ENCODE measurements around the gene MCM5. TPM values are rescaled to one million over a fixed set of nuclear protein-coding genes. Genes with fewer than 3 reads are reported as not detected.

Gene MCM5
- total and polyA plus RNA-seq, 2 donors from 2014 or later = 10.2 to 26.4 TPM

DNA sequence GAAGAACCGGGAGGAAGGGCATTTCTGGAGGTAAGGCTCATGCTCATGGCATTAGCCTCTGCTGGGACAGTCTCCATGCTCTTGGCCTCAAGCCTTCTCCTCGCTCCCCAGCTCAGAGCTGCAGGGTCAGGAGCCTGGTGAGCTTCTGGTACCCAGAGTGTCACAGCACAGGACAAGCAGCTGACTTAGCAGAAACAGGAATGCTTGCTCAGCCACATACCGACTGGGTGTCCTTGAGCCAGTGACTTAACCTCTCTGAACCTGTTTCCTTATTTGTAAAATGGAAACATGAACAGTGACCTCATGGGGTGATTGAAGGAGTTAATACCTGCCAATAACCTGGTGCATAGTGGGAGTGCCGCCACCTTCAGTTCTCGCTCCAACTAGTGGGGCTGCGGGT lies 72.5 kb downstream of the MCM5 start:
- DNase-seq = no peak
- TF ChIP-seq, protein P1, sequence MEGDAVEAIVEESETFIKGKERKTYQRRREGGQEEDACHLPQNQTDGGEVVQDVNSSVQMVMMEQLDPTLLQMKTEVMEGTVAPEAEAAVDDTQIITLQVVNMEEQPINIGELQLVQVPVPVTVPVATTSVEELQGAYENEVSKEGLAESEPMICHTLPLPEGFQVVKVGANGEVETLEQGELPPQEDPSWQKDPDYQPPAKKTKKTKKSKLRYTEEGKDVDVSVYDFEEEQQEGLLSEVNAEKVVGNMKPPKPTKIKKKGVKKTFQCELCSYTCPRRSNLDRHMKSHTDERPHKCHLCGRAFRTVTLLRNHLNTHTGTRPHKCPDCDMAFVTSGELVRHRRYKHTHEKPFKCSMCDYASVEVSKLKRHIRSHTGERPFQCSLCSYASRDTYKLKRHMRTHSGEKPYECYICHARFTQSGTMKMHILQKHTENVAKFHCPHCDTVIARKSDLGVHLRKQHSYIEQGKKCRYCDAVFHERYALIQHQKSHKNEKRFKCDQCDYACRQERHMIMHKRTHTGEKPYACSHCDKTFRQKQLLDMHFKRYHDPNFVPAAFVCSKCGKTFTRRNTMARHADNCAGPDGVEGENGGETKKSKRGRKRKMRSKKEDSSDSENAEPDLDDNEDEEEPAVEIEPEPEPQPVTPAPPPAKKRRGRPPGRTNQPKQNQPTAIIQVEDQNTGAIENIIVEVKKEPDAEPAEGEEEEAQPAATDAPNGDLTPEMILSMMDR (IDR thresholded peaks at IDR 0.05; ENCODE audit: borderline replicate concordance, extremely low read depth, insufficient read depth) = no peak
- Histone ChIP-seq H3K27ac (ENCODE audit: low read depth in 2 of 2, low read length in 2 of 2) (no peak overlapping the region), H3K9ac (ENCODE audit: low read length in 3 of 3) (no peak overlapping the region), H3K27me3 (ENCODE audit: control insufficient read depth, insufficient read depth, low read length) (no peaks in the 10 kb centered on the region), H3K9me3 (ENCODE audit: control insufficient read depth in 2 of 3, insufficient read depth in 1 of 3, low read length in 3 of 3) (no peaks in the 10 kb centered on the region), H3K4me1 (ENCODE audit: control insufficient read depth in 2 of 3, insufficient read depth in 2 of 3, low read depth in 1 of 3, low read length in 3 of 3) (peaks cover 0 to 5% (median 0%) of the 10 kb centered on the region in 3 donors), H3K36me3 (ENCODE audit: control insufficient read depth in 2 of 3, insufficient read depth in 3 of 3, low read length in 3 of 3) (no peaks in the 10 kb centered on the region), H3K4me3 (ENCODE audit: low read length in 3 of 3) (no peak overlapping the region)
- no peak for FAIRE-seq
- intact Hi-C loops (cut with DNase I) = no loop called here

DNA sequence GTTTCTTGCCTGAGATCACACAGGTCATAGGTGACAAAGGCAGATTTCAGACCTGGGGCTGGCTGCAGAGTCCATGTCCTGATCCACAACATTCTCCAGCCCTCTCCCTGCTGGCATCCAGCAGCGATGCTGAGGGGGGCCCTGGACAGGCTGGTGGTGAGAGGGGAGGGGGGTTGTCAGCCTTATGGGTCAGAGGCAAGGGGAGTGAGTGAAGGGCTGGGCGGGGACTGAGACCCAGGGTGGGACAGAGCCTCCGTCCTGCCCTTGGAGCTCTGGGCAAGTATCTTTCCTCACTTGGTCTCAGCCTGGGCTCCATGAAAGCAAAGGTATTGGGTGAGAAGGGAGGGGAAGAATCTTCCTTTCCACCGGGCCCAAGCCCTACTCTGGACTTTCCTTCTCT lies 74.0 kb downstream of the MCM5 start:
- Histone ChIP-seq H3K4me3 (ENCODE audit: low read length in 3 of 3) (no peak overlapping the region), H3K27me3 (ENCODE audit: control insufficient read depth, insufficient read depth, low read length) (no peaks in the 10 kb centered on the region), H3K9ac (ENCODE audit: low read length in 3 of 3) (no peak overlapping the region), H3K4me1 (ENCODE audit: control insufficient read depth in 2 of 3, insufficient read depth in 2 of 3, low read depth in 1 of 3, low read length in 3 of 3) (peaks cover 0 to 13% (median 7%) of the 10 kb centered on the region in 3 donors), H3K27ac (ENCODE audit: low read depth in 2 of 2, low read length in 2 of 2) (no peak overlapping the region), H3K9me3 (ENCODE audit: control insufficient read depth in 2 of 3, insufficient read depth in 1 of 3, low read length in 3 of 3) (no peaks in the 10 kb centered on the region), H3K36me3 (ENCODE audit: control insufficient read depth in 2 of 3, insufficient read depth in 3 of 3, low read length in 3 of 3) (no peaks in the 10 kb centered on the region)
- TF ChIP-seq, protein P1 (IDR thresholded peaks at IDR 0.05; ENCODE audit: borderline replicate concordance, extremely low read depth, insufficient read depth) = no peak
- FAIRE-seq = no peak
- no peak for DNase-seq
- intact Hi-C loops (cut with DNase I) = no loop called here

Other genes with a start within 250 kb of the MCM5 start
- 17.3 TPM for gene HMGXB4, start 142.6 kb upstream of the MCM5 start, total RNA-seq
- gene HMGXB4, start 142.6 kb upstream of the MCM5 start, polyA plus RNA-seq (ENCODE audit: insufficient read depth, low read depth, low replicate concordance) = 3.7 TPM
- gene TOM1, start 100.2 kb upstream of the MCM5 start, total RNA-seq = 68.2 TPM
- gene TOM1, start 100.2 kb upstream of the MCM5 start, polyA plus RNA-seq (ENCODE audit: insufficient read depth, low read depth, low replicate concordance) = 67.0 TPM
- 37.7 TPM for gene HMOX1, start 19.0 kb upstream of the MCM5 start, total RNA-seq
- 234 TPM for gene HMOX1, start 19.0 kb upstream of the MCM5 start, polyA plus RNA-seq (ENCODE audit: insufficient read depth, low read depth, low replicate concordance)
- gene RASD2, start 140.7 kb downstream of the MCM5 start, total RNA-seq = 3.4 TPM
- gene RASD2, start 140.7 kb downstream of the MCM5 start, polyA plus RNA-seq (ENCODE audit: insufficient read depth, low read depth, low replicate concordance) = 1.1 TPM
- gene MB, start 217.2 kb downstream of the MCM5 start, total RNA-seq = not detected
- gene MB, start 217.2 kb downstream of the MCM5 start, polyA plus RNA-seq (ENCODE audit: insufficient read depth, low read depth, low replicate concordance) = 0.84 TPM
- 30.2 TPM for gene APOL6, start 248.3 kb downstream of the MCM5 start, total RNA-seq
- gene APOL6, start 248.3 kb downstream of the MCM5 start, polyA plus RNA-seq (ENCODE audit: insufficient read depth, low read depth, low replicate concordance) = 5.5 TPM

Measured in kidney (tissue), 14 donors.